GM19468 (cell line): ENCODE measurements around the gene DTNBP1.

Experiments
- ATAC-seq: cut with Tn5 transposase; IDR thresholded peaks from one replicate; pipeline ENCODE4 v1.9.1; 2021; ENCODE audit warnings: mild to moderate bottlenecking, moderate library complexity, moderate number of reproducible peaks; ENCODE audit not compliant: unreplicated experiment; ENCODE audit errors: extremely low read depth

Gene DTNBP1

DNA sequence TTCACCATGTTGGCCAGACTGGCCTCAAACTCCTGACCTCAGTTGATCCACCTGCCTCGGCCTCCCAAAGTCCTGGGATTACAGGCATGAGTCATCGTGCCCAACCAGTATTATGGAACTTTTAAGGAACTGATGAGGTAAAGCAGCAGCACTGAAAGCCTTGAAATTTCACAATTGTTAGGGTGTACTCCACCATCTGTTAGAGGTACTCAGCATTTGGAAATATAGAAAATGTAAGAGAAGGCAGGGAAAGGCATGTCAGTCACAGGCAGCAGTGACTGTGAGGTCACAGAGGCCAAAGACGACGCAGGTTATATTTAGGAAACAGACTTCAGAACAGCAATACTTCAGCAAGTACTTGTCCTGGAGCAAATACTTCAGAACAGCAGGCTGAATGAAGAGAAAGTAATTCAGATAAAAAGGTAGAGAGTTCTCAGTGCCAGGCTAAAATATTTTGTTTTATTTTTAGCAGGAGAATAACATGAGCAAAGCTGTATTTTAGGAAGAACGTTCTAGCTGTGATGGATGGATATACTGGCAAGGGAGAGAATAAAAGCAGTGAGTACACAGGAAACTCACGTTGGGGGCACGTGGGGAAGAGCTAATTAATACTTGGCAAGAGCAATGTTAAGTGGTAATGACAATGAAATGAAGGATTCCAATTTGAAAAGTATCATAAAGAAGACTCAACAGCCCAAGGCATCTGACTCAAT lies 67.2 kb downstream of the DTNBP1 start:
- no peak for ATAC-seq

DNA sequence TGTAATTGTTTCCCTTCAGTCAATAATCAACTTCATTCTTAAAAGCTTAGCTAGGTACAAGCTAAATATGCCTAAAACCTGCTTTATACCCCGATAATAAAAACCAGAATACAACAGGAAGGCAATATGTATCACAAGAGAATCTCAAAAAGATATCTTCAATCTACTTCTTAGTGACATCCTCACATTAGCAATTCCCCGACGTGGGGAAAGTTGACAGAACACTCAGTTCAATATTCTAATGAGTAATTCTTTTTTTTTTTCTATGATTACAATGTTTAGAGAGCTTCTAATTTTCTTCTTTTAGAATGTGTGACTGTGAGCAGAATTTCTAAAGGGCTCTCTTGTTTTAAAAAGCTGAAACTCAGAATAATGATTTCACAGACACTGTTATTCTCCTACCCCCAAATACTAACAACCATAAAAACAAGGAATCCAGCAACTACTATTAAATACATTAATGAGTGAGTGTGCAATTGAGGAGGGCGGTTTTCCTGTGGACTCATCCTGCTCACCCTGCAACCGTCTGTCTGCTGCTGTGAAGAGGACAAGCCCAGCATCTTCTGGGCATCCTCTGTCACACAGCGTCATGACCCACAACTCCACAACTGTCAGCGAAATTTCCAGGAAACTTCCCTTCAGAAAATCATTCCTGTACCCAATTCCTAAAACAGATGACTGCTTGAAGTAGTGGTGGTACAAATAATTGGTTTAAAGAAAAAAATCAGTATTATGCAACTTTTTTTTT lies 68.1 kb downstream of the DTNBP1 start:
- no peak for ATAC-seq

DNA sequence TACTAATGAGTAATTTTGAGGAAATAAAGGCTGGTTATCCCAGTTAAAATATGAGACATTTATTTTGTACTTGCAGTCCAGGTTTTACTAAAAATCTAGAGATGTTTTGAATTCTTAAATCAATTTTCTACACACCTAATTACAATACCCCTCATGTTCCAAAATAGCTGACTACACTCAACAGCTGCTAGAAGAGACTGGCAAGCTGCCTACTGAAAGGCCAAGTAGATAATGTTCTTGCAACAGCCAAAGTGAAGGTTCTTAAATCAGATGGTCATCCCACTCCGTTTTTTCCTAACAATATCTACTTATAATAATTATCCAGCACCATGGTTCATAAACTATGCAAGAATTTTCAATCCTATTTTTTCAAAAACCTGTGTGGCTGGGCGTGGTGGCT lies 69.0 kb downstream of the DTNBP1 start:
- ATAC-seq = no peak

DNA sequence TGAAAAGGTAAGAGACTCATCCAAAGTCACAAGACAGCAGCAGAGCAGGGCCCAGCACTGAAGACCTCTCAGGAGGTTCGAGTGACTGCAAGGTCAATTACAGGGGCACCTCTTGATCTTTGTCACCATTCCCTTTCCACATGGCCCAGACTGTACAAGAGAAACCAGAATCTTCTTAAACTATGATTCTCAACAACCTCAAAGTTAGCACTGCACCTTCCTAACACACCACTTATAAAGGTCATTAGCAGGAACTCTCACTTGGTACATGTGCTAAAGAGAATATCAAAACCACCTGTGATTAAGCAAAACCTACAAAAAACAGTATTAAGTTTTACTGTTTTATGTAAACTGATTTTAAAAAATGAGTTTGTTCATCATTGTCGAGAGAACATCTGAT lies 70.2 kb downstream of the DTNBP1 start:
- no peak for ATAC-seq

DNA sequence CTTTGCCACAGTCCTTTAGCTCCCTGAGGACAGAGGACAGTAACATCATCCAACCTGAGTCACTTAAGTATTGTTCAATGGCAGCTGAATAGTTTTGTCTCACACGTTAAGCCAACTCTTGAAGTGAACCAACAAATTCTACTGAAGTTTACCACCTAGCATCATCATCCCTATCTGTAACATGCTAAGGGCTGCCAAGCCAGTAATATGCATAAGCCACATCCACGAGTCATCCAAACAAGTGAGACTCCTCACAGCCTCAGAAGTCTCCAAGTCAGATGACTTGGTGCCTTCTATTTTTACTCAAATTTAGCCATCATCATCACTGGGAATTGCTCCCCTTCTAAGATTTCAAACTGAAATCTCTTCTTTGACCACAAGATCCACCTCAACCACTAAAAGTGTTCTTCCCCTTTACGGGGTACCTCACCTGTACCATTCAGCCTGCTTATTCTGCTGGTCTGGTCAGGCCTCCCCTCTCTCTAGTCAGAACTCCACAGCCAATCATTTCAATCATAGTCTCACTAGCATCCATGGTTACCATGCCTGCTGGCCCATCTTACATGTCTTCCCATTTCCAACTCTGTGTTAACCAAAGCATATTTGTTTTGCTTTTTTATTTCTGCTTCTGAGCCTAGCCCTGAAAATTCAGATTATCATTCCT lies 73.7 kb downstream of the DTNBP1 start:
- no peak for ATAC-seq

DNA sequence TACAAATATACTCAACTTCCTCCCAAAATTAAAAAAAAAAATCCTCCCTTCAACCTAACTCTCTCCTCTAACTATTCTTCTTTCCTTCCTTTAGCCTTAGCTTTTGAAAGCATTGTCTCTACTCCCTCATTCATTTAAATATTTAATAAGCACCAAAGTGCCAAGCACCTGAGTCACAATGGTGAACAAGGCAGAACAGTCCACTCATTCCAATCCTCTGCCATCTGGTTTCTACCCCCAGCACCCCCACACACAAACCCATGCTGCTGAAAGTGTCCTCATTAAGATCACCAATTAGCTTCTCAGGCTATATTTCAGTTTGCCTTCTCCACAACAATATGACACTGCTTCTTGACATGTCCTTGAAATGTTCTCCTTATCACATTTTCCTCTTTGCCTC lies 76.3 kb downstream of the DTNBP1 start:
- ATAC-seq = no peak

DNA sequence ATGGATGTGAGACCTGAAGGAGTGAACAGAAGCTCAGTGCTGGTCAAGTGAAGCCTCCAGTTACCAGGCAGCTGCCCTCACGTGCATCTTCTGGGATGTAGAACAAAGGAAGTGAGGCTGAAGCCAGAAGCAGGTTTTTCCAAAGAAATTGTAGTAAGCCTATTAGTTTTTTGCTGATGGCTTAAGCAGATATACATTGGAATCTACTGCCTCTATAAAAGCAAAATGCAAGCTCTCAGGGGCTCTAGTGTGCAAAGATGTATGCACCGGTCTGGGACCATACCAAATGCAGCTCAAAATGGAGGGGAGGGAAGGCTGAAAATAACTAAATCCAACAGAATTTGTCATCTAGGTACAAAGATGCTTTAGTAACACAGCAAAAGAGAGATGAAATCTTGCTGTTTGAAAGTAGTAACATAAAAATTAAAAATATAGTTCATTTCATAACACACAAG lies 77.0 kb downstream of the DTNBP1 start:
- ATAC-seq = no peak

DNA sequence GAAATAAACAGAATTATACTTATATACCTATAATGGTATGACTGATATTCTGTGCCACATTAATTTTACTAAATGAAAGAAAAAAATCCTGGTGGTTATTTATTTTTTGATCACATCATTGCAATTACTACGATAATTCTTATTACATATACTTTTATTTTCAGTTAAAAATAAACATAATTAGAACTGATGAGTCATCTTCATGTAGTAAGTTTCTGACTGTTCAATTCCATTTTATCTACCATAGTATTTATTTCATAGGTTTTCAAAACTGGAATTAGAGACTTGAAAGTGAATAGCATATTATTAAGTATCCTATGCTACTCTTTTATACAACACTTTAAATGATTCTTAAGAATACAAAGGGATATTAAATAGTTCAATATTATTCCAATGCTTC lies 80.3 kb downstream of the DTNBP1 start:
- ATAC-seq = no peak

DNA sequence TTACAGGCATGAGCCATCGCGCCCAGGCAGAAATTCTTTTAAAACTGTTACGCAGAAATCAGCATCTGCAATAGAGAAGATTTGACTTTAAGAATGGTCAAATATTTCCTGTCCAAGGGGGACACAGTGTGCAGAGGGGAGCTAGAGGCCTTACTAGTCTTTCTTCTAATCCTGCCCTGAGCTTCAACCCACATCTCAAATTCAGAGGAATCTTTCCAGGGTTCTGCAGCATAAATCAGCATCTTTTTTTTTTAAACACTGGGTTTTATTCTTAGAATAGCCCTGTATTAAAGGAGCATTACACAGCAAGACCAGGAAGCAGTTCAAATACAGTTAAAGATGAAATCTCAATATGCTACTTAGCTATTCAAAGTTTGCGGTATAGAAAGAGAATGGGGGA lies 81.1 kb downstream of the DTNBP1 start:
- no peak for ATAC-seq

DNA sequence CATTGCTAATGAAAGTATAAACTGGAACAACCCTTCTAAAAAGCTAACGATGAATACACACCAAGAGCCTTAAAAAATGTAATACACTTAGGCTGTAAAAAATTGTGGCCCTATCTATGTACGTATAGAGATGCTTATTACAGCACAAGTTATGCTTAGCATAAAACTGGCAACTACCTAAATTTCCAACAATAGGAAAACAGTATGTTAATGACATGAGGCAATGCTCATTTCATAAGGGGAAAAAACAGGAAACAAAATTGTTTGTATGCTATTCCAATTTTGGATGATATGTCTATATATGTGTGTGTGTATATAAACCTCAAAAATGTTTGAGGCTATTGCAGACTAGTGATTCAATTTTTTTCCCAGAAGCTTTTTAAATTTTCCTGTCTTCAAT lies 82.5 kb downstream of the DTNBP1 start:
- no peak for ATAC-seq

DNA sequence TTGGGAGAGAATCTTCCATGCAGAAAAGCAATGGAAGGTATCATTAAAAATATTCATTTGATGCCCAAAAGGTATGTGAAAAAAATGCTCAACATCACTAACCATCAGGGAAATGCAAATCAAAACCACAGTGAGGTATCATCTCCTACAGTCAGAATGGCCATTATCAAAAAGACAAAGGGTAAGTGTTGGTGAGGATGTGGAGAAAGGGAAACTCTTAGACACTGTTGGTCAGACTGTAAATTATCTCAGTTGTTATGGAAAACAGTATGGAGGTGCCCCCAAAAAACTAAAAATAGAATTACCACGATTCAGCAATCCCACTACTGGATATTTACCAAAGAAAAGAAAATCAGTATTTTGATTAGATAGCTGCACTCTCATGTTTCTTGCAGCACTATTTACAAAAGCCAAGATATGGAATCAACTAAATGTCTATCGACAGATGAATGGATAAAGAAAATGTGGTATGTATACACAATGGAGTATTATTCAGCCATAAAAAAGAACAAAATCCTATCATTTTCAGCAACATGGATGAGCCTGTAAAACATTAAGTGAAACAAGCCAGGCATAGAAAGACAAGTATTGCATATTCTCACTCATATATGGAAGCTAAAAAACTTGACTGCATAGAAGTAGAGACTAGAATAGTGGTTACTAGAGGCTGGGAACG lies 84.0 kb downstream of the DTNBP1 start:
- no peak for ATAC-seq

DNA sequence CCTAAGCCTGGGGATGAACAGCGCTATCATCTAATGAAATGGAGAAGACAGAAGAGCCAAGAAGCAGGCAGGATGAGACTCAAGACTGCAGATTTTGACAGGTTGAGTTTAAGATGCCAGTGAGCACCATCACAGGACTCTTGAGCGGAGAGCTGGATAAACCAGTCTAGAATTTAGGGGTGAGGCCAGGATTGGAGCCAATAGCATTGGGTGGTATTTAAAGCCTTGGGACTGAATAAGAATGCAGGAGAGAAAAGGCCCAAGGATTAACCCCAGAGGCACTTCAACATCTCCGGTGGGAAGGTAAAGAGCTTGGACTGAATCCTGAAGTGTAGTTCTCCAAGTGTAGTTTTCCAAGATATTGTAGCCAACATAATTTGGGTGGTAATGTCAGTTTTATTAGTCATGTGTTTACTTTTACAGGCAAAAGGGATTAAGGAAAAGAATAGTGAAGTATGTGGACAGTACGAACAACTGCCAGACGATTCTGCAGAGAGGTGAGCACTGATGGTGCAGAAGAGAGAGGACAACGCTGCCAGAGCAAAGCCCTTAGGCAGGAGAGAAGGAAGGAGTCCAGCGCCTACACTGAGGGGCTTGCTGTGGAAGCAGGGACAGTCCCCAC lies 85.2 kb downstream of the DTNBP1 start:
- no peak for ATAC-seq

DNA sequence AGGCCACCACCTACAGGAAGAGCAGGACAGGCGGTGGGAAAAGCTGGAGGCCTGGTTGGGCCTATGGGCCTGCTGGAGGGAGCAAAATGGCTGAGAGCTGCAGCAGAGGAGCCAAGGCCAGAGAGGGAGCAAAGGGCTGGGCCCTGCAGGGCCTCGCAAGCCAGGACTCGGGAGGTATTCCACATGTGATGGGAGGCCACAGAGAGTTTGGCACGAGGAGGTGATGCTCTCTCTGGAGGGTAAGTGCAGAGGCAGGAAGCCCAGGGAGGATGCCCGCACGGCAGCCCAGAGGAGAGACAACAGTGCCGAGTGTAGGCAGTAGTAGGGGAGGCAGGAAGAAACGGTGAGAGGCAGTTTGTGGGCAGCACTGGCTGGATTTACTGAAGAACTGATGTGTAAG lies 85.7 kb downstream of the DTNBP1 start:
- no peak for ATAC-seq

DNA sequence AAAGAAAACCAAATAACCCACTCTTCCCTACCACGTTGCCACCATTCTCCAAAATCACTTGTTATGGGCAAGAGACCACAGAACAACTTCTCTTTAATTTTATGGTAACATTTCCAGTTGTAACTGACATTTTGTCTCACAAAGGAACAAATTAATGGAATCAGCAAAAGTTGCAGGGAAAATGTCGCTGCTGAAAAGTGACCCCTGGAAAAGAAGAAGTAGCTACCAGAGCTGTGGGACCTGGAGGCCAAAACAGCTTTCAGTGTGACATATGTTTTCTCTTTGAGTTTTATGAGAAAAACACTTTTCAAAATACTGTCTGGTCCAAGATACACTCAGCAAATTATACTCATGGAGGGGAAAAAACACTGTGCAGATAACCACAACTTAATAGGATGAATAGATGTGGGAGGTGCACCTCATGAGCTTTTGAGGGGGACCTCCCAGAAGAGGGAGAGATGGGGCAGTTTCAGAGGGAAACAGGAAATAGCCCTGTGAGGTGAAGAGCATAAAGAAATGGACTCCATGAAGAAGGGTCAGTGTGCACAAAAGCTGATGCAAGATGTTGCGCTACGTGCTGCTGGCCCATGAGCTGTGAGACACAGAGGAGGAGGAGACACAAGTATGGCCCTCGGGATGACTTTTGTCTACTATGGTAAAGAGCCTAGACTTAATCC lies 87.3 kb downstream of the DTNBP1 start:
- ATAC-seq = no peak

DNA sequence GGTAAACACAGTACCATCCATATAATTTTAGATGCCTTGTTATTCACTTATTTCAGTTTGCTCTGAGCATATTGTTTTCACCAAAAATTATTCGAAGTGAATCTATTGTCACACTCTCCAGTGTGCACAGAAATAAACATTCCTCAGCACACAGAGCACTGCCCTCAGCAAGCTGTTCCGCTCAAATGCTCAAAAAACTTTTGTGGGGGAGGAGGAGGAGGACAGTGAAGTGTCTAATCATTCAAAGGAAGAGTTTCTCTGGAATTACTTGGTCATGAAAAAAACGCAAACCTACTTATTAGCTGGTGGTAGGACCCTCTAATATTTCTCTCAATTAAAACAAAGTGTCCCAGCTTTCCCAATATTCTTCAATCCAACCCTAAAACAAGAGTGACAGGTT lies 88.3 kb downstream of the DTNBP1 start:
- no peak for ATAC-seq

DNA sequence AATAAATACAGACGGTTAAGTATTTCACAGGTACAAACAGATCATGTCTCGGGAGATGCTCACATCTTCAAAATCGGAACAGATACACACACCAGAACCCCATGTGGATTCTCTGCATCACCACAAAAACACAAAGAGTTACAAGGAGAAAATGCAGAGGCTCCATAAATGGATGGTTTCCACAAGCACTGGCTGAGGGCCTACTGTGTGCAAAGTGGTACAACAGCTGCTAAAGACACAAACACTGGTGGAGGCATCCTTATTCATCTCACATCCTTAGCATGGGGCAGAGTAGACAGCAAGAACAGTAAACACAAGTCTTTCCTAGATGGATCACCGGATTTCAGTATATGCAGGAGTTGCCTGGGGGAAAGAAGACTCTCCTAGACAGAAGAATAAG lies 88.8 kb downstream of the DTNBP1 start:
- ATAC-seq = no peak

DNA sequence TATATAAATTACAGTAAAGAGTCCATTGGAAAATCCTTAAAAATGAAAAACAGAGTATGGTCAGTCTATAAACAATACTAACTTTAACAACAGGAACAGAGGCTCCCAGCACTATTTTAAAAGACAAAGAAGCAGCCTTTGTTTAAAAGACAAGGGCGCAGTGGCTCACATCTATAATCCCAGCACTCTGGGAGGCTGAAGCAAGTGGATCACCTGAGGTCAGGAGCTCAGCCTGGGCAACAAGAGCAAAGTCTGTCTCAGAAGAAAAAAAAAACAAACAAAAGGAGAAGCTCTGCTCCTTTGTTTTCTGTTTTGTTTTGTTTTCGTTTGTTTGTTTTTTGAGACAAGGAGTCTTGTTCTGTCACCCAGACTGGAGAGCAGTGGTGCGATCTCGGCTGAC lies 89.4 kb downstream of the DTNBP1 start:
- ATAC-seq = no peak

DNA sequence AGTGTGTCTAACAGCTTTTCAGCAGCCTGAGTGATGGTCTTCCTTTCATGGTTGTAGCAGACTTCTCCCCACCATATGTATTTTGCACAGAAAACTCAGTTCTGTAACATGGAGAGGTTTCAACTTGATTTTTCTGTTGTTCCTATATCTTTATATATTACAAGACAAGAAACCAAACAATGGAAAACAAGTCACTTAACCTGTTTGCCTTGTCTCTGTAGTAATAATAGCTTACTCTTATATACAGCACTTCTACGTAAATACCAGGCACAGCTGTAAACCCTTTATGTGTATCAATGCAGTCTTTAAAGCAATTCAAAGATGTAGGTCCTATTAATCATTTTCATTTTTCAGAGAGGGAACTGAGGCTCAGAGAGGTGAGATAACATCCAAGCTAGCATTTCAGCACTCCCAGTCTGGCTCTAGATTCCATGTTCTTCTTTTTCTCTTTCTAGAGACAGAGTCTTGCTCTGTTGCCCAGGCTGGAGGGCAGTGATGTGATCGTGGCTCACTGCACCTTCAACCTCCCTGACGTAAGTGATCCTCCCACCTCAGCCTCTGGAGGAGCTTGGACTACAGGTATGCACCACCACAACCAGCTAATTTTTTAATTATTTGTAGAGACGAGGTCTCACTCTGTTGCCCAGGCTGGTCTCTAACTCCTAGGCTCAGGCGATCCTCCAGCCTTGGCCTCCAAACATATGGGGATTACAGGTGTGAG lies 90.4 kb downstream of the DTNBP1 start:
- ATAC-seq = no peak

DNA sequence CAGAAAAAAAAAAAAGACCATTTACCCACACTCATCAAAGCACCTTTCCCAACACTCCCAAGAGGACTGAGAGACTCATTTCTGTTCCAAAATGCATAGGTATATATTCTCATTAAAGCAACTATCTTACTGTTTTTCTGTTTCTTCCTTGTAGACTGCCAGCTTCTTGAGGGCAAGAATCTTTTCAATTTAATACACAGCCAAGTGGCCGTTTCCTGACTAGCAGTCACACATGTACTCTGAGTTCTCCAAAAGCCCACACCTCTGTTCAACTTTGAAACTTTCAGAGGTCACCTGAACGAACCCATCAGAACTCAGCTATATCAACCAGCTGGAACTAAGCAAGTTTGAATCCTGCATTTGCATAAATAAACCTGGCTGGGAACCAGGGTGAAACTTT lies 92.7 kb downstream of the DTNBP1 start:
- no peak for ATAC-seq
